ENCODE results near the gene C1RL. TPM values are rescaled to one million over a fixed set of nuclear protein-coding genes. Genes with fewer than 3 reads are reported as not detected.

The C1RL gene, protein sequence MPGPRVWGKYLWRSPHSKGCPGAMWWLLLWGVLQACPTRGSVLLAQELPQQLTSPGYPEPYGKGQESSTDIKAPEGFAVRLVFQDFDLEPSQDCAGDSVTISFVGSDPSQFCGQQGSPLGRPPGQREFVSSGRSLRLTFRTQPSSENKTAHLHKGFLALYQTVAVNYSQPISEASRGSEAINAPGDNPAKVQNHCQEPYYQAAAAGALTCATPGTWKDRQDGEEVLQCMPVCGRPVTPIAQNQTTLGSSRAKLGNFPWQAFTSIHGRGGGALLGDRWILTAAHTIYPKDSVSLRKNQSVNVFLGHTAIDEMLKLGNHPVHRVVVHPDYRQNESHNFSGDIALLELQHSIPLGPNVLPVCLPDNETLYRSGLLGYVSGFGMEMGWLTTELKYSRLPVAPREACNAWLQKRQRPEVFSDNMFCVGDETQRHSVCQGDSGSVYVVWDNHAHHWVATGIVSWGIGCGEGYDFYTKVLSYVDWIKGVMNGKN
- 122 TPM for total RNA-seq

DNA sequence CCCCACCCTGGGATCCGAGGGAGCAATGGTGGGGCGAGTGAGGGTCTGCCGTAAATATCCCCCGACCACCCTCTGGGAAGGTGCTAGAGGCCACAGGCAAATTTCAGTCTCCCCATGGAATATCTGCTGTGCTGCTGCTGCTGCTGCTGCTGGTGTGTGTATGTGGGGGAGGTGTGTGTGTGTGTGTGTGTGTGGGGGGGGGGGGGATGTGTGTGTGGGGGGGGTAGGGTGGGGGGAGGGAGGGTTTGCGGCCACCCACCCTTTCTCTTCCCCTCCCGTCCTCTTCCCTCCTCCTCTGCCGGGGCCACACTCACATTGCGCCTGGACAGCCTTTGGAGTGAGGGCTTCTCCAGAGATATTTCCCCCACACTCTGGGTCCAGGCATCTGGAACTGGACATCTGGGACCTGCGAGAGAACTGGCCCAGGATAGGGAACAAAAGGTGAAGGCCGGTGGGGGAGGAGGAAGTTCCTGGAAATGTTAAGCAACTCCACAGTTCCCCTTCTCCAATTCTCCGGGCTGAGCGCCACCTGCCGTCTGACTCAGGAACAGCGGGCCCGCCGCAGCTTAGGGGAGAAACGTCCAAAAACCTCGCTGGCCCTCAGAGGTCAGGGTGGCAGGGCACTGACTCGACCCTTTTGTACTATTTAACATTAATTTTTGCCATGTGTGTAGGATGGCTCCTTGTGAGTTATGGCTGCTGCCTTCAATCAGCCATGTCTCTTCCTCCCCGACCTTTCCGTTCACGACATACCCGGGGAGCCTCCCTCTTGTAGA is at the start of gene C1RL:
C1RL (minus strand) TSS at position 419 of the 776 bp plus-strand sequence; CDS start at position 385, 34 bp downstream.
- intact Hi-C loops (cut with DNase I), result loop anchor here (2.0 kb wide), 1 partner anchor 48 kb away; the partner anchor contains the start of gene C1S
- H3K27ac ChIP-seq, result peak within 1 kb of the TSS; percentile 96

DNA sequence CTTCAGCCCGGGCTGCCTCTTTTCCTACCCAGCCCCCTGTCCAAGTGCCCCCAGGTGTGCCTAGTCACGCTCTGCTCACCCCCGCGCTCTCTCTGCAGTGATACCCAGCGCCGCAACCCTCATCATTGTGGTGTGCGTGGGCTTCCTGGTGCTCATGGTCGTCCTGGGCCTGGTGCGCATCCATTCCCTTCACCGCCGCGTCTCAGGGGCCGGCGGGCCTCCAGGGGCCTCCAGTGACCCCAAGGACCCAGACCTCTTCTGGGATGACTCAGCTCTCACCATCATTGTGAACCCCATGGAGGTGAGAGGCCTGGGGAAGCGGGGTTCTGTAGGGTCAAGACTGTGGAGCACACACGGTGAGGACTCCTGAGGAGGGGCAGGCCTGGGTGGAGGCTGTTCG is 48.4 kb upstream of the C1RL start:
- H3K4me3 ChIP-seq, result no peak overlapping the region
- H3K4me1 ChIP-seq, result peaks cover 8% of the 10 kb centered on the region
- H3K27ac ChIP-seq, result no peak overlapping the region
- TF ChIP-seq, protein P1, sequence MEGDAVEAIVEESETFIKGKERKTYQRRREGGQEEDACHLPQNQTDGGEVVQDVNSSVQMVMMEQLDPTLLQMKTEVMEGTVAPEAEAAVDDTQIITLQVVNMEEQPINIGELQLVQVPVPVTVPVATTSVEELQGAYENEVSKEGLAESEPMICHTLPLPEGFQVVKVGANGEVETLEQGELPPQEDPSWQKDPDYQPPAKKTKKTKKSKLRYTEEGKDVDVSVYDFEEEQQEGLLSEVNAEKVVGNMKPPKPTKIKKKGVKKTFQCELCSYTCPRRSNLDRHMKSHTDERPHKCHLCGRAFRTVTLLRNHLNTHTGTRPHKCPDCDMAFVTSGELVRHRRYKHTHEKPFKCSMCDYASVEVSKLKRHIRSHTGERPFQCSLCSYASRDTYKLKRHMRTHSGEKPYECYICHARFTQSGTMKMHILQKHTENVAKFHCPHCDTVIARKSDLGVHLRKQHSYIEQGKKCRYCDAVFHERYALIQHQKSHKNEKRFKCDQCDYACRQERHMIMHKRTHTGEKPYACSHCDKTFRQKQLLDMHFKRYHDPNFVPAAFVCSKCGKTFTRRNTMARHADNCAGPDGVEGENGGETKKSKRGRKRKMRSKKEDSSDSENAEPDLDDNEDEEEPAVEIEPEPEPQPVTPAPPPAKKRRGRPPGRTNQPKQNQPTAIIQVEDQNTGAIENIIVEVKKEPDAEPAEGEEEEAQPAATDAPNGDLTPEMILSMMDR (IDR thresholded peaks at IDR 0.05), result no peak
- TF ChIP-seq POLR2AphosphoS5 (IDR thresholded peaks at IDR 0.05; ENCODE audit: insufficient read depth in 1 of 2, low read depth in 1 of 2) (no peak), POLR2A (IDR thresholded peaks at IDR 0.05) (no peak)
- H3K36me3 ChIP-seq, result no peaks in the 10 kb centered on the region
- H3K9me3 ChIP-seq, result no peaks in the 10 kb centered on the region
- intact Hi-C loops (cut with DNase I), result no loop called here
- no peak for DNase-seq (ENCODE audit: extremely low spot score in 2 of 2)
- no peaks in the 10 kb centered on the region for H3K27me3 ChIP-seq

More for the DNA sequence above, at the start of gene C1RL:
- peak within 1 kb of the TSS; percentile 50 to 62 for H3K4me3 ChIP-seq
- H3K36me3 ChIP-seq, result peaks cover 0 to 10% of the 10 kb centered on the region in 2 donors
- H3K9me3 ChIP-seq, result no peaks in the 10 kb centered on the region
- DNase-seq (ENCODE audit: extremely low spot score in 2 of 2), result peak in 1 of 2 donors; percentile 97
- H3K4me1 ChIP-seq, result peaks cover 36% of the 10 kb centered on the region
- TF ChIP-seq POLR2A (IDR thresholded peaks at IDR 0.05), result peak in 1 of 2 donors; percentile 67
- TF ChIP-seq POLR2AphosphoS5 (IDR thresholded peaks at IDR 0.05; ENCODE audit: insufficient read depth in 1 of 2, low read depth in 1 of 2), result peak; percentile 83 to 84
- TF ChIP-seq, protein P1 (IDR thresholded peaks at IDR 0.05), result peak; percentile 95 to 99 (median 96)
- H3K27me3 ChIP-seq, result no peaks in the 10 kb centered on the region

DNA sequence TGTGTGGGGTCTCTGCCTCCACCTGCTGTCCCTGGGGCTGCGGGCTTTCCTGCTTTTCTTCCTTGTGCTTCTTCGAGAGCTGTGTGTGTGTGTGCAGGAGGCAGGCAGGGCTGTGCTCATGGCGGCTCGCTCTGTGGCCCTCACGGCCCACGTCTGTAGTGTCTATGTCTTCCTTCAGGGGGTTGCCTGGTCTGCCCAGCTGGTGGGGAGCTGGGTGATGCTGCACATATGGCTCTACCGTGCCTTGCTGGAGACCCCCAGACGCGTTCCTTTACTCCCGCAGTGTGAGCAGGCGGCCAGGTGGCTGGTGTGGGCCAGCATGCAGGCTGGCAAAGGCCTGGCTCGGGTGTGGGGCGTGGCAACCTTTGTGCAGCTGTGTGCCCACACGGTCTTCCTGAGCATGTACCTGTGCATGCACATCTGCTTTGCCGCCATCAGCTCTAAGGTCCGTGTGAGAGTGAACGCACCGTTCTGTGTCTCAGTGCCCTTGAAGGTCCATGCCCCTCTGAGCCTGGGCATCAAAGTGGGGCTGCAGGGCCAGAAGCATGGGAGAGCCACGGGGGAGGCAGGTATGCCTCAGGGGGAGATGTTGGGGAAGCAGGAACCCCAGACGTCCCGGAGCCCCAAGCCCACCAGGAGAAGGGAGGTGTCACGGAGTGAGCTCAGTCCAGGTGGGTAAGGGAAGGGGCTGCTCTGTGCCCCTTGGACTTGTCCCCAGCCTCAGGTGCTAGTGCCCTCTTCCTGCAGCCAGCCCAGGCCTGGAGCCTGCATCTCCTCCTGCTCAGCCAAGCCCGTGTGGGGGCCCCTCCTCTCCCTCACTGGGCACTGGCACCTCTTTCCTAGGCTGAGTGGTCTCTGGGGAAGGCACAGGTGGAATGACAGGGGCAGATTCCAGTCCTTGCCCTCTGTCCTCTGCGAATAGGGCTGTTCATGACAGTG is 47.5 kb upstream of the C1RL start:
- H3K27ac ChIP-seq, result no peak overlapping the region
- H3K27me3 ChIP-seq, result no peaks in the 10 kb centered on the region
- intact Hi-C loops (cut with DNase I), result no loop called here
- H3K4me1 ChIP-seq, result peaks cover 8% of the 10 kb centered on the region
- no peaks in the 10 kb centered on the region for H3K36me3 ChIP-seq
- TF ChIP-seq, protein P1 (IDR thresholded peaks at IDR 0.05), result no peak
- TF ChIP-seq POLR2AphosphoS5 (IDR thresholded peaks at IDR 0.05; ENCODE audit: insufficient read depth in 1 of 2, low read depth in 1 of 2) (no peak), POLR2A (IDR thresholded peaks at IDR 0.05) (no peak)
- H3K9me3 ChIP-seq, result no peaks in the 10 kb centered on the region
- H3K4me3 ChIP-seq, result no peak overlapping the region
- DNase-seq (ENCODE audit: extremely low spot score in 2 of 2), result no peak

DNA sequence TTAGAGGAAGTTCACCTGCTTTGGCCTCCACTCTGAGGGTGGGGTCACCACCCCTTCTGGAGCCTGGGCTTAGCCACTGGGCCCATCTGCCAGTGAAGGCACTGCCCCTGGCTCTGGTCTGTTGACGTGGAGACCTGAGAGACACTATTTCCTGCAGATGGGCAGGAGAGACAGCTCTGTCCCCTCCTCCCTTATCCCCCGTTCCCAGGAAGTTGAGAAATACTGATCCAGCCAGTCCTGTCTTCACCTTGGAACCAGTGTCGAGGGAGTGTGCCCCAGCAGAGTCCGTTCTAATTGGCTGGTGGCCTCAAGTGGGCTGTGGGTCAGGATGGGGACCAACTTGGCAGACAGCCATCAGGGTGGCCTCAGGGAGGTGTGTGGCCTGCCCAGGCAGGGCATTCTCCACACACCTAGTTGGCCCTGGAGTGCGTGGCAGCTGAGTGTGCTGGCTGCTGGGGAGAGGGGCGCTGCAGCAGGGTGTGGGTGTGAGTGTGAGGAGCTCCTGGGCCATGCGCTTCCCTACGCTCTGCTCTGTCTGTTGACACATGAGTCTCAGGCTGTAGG is 46.5 kb upstream of the C1RL start:
- H3K4me1 ChIP-seq, result peaks cover 8% of the 10 kb centered on the region
- H3K9me3 ChIP-seq, result no peaks in the 10 kb centered on the region
- no peaks in the 10 kb centered on the region for H3K27me3 ChIP-seq
- intact Hi-C loops (cut with DNase I), result no loop called here
- peaks cover 0 to 6% of the 10 kb centered on the region in 2 donors for H3K36me3 ChIP-seq
- no peak for DNase-seq (ENCODE audit: extremely low spot score in 2 of 2)
- no peak overlapping the region for H3K4me3 ChIP-seq
- no peak overlapping the region for H3K27ac ChIP-seq
- TF ChIP-seq POLR2AphosphoS5 (IDR thresholded peaks at IDR 0.05; ENCODE audit: insufficient read depth in 1 of 2, low read depth in 1 of 2), result no peak
- TF ChIP-seq, protein P1 (IDR thresholded peaks at IDR 0.05), result no peak
- no peak for TF ChIP-seq POLR2A (IDR thresholded peaks at IDR 0.05)

Data from vagina (tissue), 2 donors.